Spleen (tissue), 11 donors: ENCODE data around the gene FHL1. TPM values are rescaled to one million over a fixed set of nuclear protein-coding genes. Genes with fewer than 3 reads are reported as not detected.
A peak's percentile ranks its signal among the peaks of the same experiment; 100 is the strongest.

Experiments used
- DNase-seq: peaks from one replicate; pipeline ENCODE4 v3.0.0-alpha.2; 2020
- H3K27ac ChIP-seq, 8 donors: fragments of 200-600 bp; sonication (generic) in 7 of 8; 1 replicate in 4 of 8; 2 replicates in 4 of 8; pipeline versions ENCODE4 v1.5.0 to v1.8.0; 2016 to 2021; ENCODE audit warnings: inconsistent platforms in 4 of 8, mild to moderate bottlenecking in 4 of 8, moderate library complexity in 1 of 8
- H3K27me3 ChIP-seq, 7 donors: fragments of 200-600 bp; sonication (generic) in 6 of 7; replicated peaks in 1 of 7; 1 replicate in 4 of 7; 2 replicates in 3 of 7; pipeline versions ENCODE4 v1.5.0 to v1.8.0; 2016 to 2021; ENCODE audit warnings: inconsistent platforms in 3 of 7, mild to moderate bottlenecking in 1 of 7
- H3K36me3 ChIP-seq, 6 donors: fragments of 200-600 bp; sonication (generic) in 5 of 6; 1 replicate in 4 of 6; 2 replicates in 2 of 6; pipeline versions ENCODE4 v1.5.0 to v1.8.0; 2016 to 2021; ENCODE audit warnings: inconsistent platforms in 2 of 6
- H3K4me1 ChIP-seq, 6 donors: fragments of 200-600 bp; sonication (generic) in 5 of 6; 1 replicate in 3 of 6; 2 replicates in 3 of 6; pipeline versions ENCODE4 v1.5.0 to v1.8.0; 2016 to 2021; ENCODE audit warnings: inconsistent platforms in 3 of 6
- H3K4me3 ChIP-seq, 8 donors: fragments of 200-600 bp; sonication (generic) in 7 of 8; 1 replicate in 4 of 8; 2 replicates in 4 of 8; pipeline versions ENCODE4 v1.5.0 to v1.8.0; 2016 to 2021; ENCODE audit warnings: inconsistent platforms in 4 of 8, mild to moderate bottlenecking in 4 of 8, moderate library complexity in 2 of 8
- H3K9me3 ChIP-seq, 8 donors: fragments of 200-600 bp; sonication (generic) in 7 of 8; 1 replicate in 4 of 8; 2 replicates in 4 of 8; pipeline versions ENCODE4 v1.5.0 to v1.8.0; 2016 to 2021; ENCODE audit warnings: inconsistent platforms in 4 of 8
- POLR2A ChIP-seq, 3 donors: fragments of 450-650 bp; IDR thresholded peaks; one replicate each; pipeline ENCODE4 v1.5.1; 2017; ENCODE audit warnings: antibody characterized with exemption in 3 of 3, mild to moderate bottlenecking in 1 of 3
- POLR2AphosphoS5 ChIP-seq, 3 donors: sonication (generic); formaldehyde crosslinking; IDR thresholded peaks; one replicate each; pipeline ENCODE4 v1.5.1; 2017; ENCODE audit warnings: antibody characterized with exemption in 3 of 3
- WGBS, 5 donors: extraction: QIAGEN DNeasy Blood & Tissue Kit in 3 of 5; methylation state at CpG; one replicate each; pipeline versions ENCODE4 v1.1.5 to v1.1.7; 2013 to 2018; 5-methylcytosine and 5-hydroxymethylcytosine counted together
- intact Hi-C: fragments of 100-400 bp; cut with DNase I; formaldehyde crosslinking; loops from one replicate; pipeline ENCODE4 v1.15.0; 2023; ENCODE audit warnings: low total_unique reads
- polyA plus RNA-seq, 3 donors: library from polyadenylated mRNA; stranded (reverse); fragments of 200-250 nt; gene quantifications; one replicate each; pipeline ENCODE4 v1.2.1, GENCODE V29; 2013
- total RNA-seq, 7 donors: library from RNA; depleted of rRNA in 3 of 7; stranded (reverse); fragments of >200 nt in 3 of 7; fragmentation: NEBNext Ultra II Directional in 4 of 7; extraction: Animal tissue kit (Norgen Biotek cat#: 25700) in 4 of 7; gene quantifications; one replicate each; pipeline versions ENCODE4 v1.1.0 to v1.2.1, GENCODE V29; 2016 to 2021
- TF ChIP-seq, protein P1 (sequence below), 11 experiments: fragments of 200-600 bp in 7 of 11; fragments of 450-650 bp in 4 of 11; sonication (generic) in 4 of 11; IDR thresholded peaks in 8 of 11; conservative IDR thresholded peaks in 3 of 11; 1 replicate in 7 of 11; 2 replicates in 4 of 11; pipeline versions ENCODE4 v1.4.0 to v1.8.0; 2016 to 2021; ENCODE audit warnings: antibody characterized with exemption in 11 of 11, inconsistent platforms in 4 of 11, mild to moderate bottlenecking in 1 of 11
- donor health status: healthy with polysubstance abuse.
- donor health status: DM: no; HTN: no; CAD: no; lungs with moderate emphysema.
- donor health status: DM: no; HTN: no; CAD: no.
- donor health status: Bipolar disorder and iron deficiency.
- donor health status: healthy.
- donor health status: DM: no; HTN: no; CAD: no.
- donor health status: DM: yes; HTN: yes; CAD: no.

Gene FHL1
- total and polyA plus RNA-seq, 10 donors = 33.0 to 108 (median 61.5) TPM

GRCh38 chrX:136209751-136210150 lies 62.4 kb downstream of the FHL1 start:
- no peak for DNase-seq
- WGBS, 5 donors = 57 to 77% (median 65%) methylated on average over 9 of the region's 9 CpGs
- H3K9me3 ChIP-seq = no peaks in the 10 kb centered on the region
- intact Hi-C loops = no loop called here
- H3K4me1 ChIP-seq = peaks cover 0 to 29% (median 25%) of the 10 kb centered on the region in 6 donors
- H3K36me3 ChIP-seq = peaks cover 0 to 17% (median 2%) of the 10 kb centered on the region in 6 donors
- TF ChIP-seq POLR2AphosphoS5 (IDR thresholded peaks at IDR 0.05) (no peak), POLR2A (IDR thresholded peaks at IDR 0.05) (no peak)
- TF ChIP-seq, protein P1, sequence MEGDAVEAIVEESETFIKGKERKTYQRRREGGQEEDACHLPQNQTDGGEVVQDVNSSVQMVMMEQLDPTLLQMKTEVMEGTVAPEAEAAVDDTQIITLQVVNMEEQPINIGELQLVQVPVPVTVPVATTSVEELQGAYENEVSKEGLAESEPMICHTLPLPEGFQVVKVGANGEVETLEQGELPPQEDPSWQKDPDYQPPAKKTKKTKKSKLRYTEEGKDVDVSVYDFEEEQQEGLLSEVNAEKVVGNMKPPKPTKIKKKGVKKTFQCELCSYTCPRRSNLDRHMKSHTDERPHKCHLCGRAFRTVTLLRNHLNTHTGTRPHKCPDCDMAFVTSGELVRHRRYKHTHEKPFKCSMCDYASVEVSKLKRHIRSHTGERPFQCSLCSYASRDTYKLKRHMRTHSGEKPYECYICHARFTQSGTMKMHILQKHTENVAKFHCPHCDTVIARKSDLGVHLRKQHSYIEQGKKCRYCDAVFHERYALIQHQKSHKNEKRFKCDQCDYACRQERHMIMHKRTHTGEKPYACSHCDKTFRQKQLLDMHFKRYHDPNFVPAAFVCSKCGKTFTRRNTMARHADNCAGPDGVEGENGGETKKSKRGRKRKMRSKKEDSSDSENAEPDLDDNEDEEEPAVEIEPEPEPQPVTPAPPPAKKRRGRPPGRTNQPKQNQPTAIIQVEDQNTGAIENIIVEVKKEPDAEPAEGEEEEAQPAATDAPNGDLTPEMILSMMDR (IDR thresholded peaks at IDR 0.05 in 8 of 11, conservative IDR thresholded peaks at IDR 0.05 in 3 of 11) = no peak
- no peak overlapping the region for H3K4me3 ChIP-seq
- peak overlapping the region in 4 of 8 donors; percentile 18 to 50 (median 40) for H3K27ac ChIP-seq
- peaks cover 0 to 6% (median 0%) of the 10 kb centered on the region in 7 donors for H3K27me3 ChIP-seq

GRCh38 chrX:136210243-136210642 lies 62.9 kb downstream of the FHL1 start:
- Histone ChIP-seq H3K36me3 (peaks cover 0 to 17% (median 2%) of the 10 kb centered on the region in 6 donors), H3K4me1 (peaks cover 0 to 25% (median 21%) of the 10 kb centered on the region in 6 donors), H3K27me3 (peaks cover 0 to 6% (median 0%) of the 10 kb centered on the region in 7 donors), H3K4me3 (no peak overlapping the region), H3K9me3 (no peaks in the 10 kb centered on the region), H3K27ac (peak overlapping the region in 5 of 8 donors; percentile 18 to 50 (median 30))
- DNase-seq = no peak
- TF ChIP-seq POLR2A (IDR thresholded peaks at IDR 0.05) = no peak
- TF ChIP-seq POLR2AphosphoS5 (IDR thresholded peaks at IDR 0.05) = no peak
- TF ChIP-seq, protein P1 (IDR thresholded peaks at IDR 0.05 in 8 of 11, conservative IDR thresholded peaks at IDR 0.05 in 3 of 11) = no peak
- WGBS, 5 donors = 18 to 43% (median 30%) methylated on average over 7 of the region's 7 CpGs
- intact Hi-C loops = no loop called here

GRCh38 chrX:136210806-136211205 lies 63.5 kb downstream of the FHL1 start:
- no peaks in the 10 kb centered on the region for H3K9me3 ChIP-seq
- peaks cover 0 to 17% (median 2%) of the 10 kb centered on the region in 6 donors for H3K36me3 ChIP-seq
- TF ChIP-seq, protein P1 (IDR thresholded peaks at IDR 0.05 in 8 of 11, conservative IDR thresholded peaks at IDR 0.05 in 3 of 11) = no peak
- TF ChIP-seq POLR2A (IDR thresholded peaks at IDR 0.05) (no peak), POLR2AphosphoS5 (IDR thresholded peaks at IDR 0.05) (no peak)
- intact Hi-C loops = no loop called here
- WGBS, 5 donors = 48 to 66% (median 52%) methylated on average over 5 of the region's 5 CpGs
- peaks cover 0 to 6% (median 0%) of the 10 kb centered on the region in 7 donors for H3K27me3 ChIP-seq
- H3K27ac ChIP-seq = peak overlapping the region in 5 of 8 donors; percentile 18 to 50 (median 30)
- H3K4me1 ChIP-seq = peaks cover 0 to 23% (median 21%) of the 10 kb centered on the region in 6 donors
- H3K4me3 ChIP-seq = no peak overlapping the region
- no peak for DNase-seq

GRCh38 chrX:136211766-136212556 lies 64.6 kb downstream of the FHL1 start:
- peaks cover 0 to 19% (median 2%) of the 10 kb centered on the region in 6 donors for H3K36me3 ChIP-seq
- H3K4me3 ChIP-seq = no peak overlapping the region
- peaks cover 0 to 23% (median 21%) of the 10 kb centered on the region in 6 donors for H3K4me1 ChIP-seq
- no peak for DNase-seq
- TF ChIP-seq POLR2A (IDR thresholded peaks at IDR 0.05) (no peak), POLR2AphosphoS5 (IDR thresholded peaks at IDR 0.05) (no peak)
- TF ChIP-seq, protein P1 (IDR thresholded peaks at IDR 0.05 in 8 of 11, conservative IDR thresholded peaks at IDR 0.05 in 3 of 11) = no peak
- H3K9me3 ChIP-seq = no peaks in the 10 kb centered on the region
- peaks cover 0 to 6% (median 0%) of the 10 kb centered on the region in 7 donors for H3K27me3 ChIP-seq
- 68 to 87% (median 73%) methylated on average over 5 to 11 of the region's 11 CpGs for WGBS, 5 donors
- intact Hi-C loops = no loop called here
- no peak overlapping the region for H3K27ac ChIP-seq
